ENCODE measurements around the gene DDX56.

- TF ChIP-seq EZH2phosphoT487 (IDR thresholded peaks at IDR 0.05; ENCODE audit: insufficient read depth, low read depth), result no peak
- no peak for TF ChIP-seq EZH2 (IDR thresholded peaks at IDR 0.05; ENCODE audit: insufficient read depth, poor library complexity, severe bottlenecking)
Measured at GRCh38 chr7:44541876-44542610, 31.7 kb downstream of the DDX56 start.
